Parathyroid adenoma (tissue), 2 donors: Measurements from ENCODE around the gene KRTAP6-2.

Source experiments
- H2AFZ ChIP-seq: fragments of 300-600 bp; sonication (generic); one replicate; pipeline ENCODE4 v1.7.0; 2017; ENCODE audit warnings: antibody characterized with exemption, mild to moderate bottlenecking
- H3K27ac ChIP-seq: fragments of 300-600 bp; sonication (generic); one replicate; pipeline ENCODE4 v1.7.0; 2017
- H3K27me3 ChIP-seq: fragments of 300-600 bp; sonication (generic); one replicate; pipeline ENCODE4 v1.7.0; 2017; ENCODE audit warnings: low read length; ENCODE audit not compliant: control insufficient read depth, insufficient read depth
- H3K36me3 ChIP-seq: fragments of 300-600 bp; sonication (generic); one replicate; pipeline ENCODE4 v1.7.0; 2017; ENCODE audit warnings: low read length; ENCODE audit not compliant: control insufficient read depth, insufficient read depth
- H3K4me1 ChIP-seq: fragments of 300-600 bp; sonication (generic); one replicate; pipeline ENCODE4 v1.7.0; 2017; ENCODE audit warnings: control low read depth
- H3K4me2 ChIP-seq: fragments of 300-600 bp; sonication (generic); one replicate; pipeline ENCODE4 v1.7.0; 2017; ENCODE audit warnings: low read length
- H3K4me3 ChIP-seq: fragments of 300-600 bp; sonication (generic); one replicate; pipeline ENCODE4 v1.7.0; 2017; ENCODE audit warnings: low read depth, low read length
- H3K79me2 ChIP-seq: fragments of 300-600 bp; sonication (generic); one replicate; pipeline ENCODE4 v1.7.0; 2017; ENCODE audit warnings: control low read depth
- H3K9ac ChIP-seq: fragments of 300-600 bp; sonication (generic); one replicate; pipeline ENCODE4 v1.7.0; 2017; ENCODE audit warnings: mild to moderate bottlenecking
- H3K9me3 ChIP-seq: fragments of 300-600 bp; sonication (generic); one replicate; pipeline ENCODE4 v1.7.0; 2017; ENCODE audit warnings: low read length; ENCODE audit not compliant: control insufficient read depth
- TF ChIP-seq, protein P1 (sequence below): fragments of 300-600 bp; sonication (generic); IDR thresholded peaks from one replicate; pipeline ENCODE4 v1.7.0; 2017; ENCODE audit warnings: antibody characterized with exemption, mild to moderate bottlenecking
- donor health status: primary hyperparathyroidism.

Gene KRTAP6-2

GRCh38 chr21:30620080-30620479 lies 21.4 kb upstream of the KRTAP6-2 start:
- TF ChIP-seq, protein P1, sequence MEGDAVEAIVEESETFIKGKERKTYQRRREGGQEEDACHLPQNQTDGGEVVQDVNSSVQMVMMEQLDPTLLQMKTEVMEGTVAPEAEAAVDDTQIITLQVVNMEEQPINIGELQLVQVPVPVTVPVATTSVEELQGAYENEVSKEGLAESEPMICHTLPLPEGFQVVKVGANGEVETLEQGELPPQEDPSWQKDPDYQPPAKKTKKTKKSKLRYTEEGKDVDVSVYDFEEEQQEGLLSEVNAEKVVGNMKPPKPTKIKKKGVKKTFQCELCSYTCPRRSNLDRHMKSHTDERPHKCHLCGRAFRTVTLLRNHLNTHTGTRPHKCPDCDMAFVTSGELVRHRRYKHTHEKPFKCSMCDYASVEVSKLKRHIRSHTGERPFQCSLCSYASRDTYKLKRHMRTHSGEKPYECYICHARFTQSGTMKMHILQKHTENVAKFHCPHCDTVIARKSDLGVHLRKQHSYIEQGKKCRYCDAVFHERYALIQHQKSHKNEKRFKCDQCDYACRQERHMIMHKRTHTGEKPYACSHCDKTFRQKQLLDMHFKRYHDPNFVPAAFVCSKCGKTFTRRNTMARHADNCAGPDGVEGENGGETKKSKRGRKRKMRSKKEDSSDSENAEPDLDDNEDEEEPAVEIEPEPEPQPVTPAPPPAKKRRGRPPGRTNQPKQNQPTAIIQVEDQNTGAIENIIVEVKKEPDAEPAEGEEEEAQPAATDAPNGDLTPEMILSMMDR, result no peak

DNA sequence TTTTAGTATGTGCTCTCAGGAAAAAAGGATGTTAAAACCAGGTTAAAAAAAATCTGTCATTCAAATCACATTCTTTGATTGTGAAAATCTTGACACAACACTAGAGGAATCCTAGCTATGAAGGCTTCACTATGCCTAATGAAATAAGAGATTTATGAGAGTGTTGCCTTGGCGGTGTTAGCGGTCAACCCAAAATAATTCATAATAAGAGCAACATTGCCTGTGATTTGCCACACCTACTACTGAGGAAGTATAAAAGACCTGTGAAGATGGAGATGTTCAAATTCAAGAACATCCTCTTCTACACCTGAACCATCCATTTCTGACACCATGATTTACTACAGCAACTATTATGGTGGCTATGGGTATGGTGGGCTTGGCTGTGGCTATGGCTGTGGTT lies 17.4 kb upstream of the KRTAP6-2 start, which contains the start of gene KRTAP20-1:
KRTAP20-1 (plus strand) TSS at position 301 of the 400 bp plus-strand sequence; CDS start at position 331, 30 bp downstream.
- H3K4me2 ChIP-seq, result no peak within 1 kb of the TSS
- TF ChIP-seq, protein P1, result no peak
- H3K79me2 ChIP-seq, result no peaks in the 10 kb centered on the region
- no peak within 1 kb of the TSS for H3K27ac ChIP-seq
- H3K9me3 ChIP-seq, result no peaks in the 10 kb centered on the region
- H3K36me3 ChIP-seq, result no peaks in the 10 kb centered on the region
- no peak within 1 kb of the TSS for H3K9ac ChIP-seq
- no peaks in the 10 kb centered on the region for H3K4me1 ChIP-seq
- no peak within 1 kb of the TSS for H3K4me3 ChIP-seq
- no peaks in the 10 kb centered on the region for H3K27me3 ChIP-seq
- no peak within 1 kb of the TSS for H2AFZ ChIP-seq

More at GRCh38 chr21:30620080-30620479, 21.4 kb upstream of the KRTAP6-2 start:
- no peaks in the 10 kb centered on the region for H3K4me1 ChIP-seq
- H2AFZ ChIP-seq, result no peak overlapping the region
- no peak overlapping the region for H3K9ac ChIP-seq
- H3K9me3 ChIP-seq, result no peaks in the 10 kb centered on the region
- no peaks in the 10 kb centered on the region for H3K36me3 ChIP-seq
- H3K79me2 ChIP-seq, result no peaks in the 10 kb centered on the region
- no peaks in the 10 kb centered on the region for H3K27me3 ChIP-seq
- no peak overlapping the region for H3K4me2 ChIP-seq
- no peak overlapping the region for H3K4me3 ChIP-seq
- H3K27ac ChIP-seq, result no peak overlapping the region

GRCh38 chr21:30615199-30615598 lies 16.5 kb upstream of the KRTAP6-2 start:
- no peaks in the 10 kb centered on the region for H3K27me3 ChIP-seq
- H3K4me2 ChIP-seq, result no peak overlapping the region
- no peak overlapping the region for H3K27ac ChIP-seq
- no peak overlapping the region for H2AFZ ChIP-seq
- H3K9ac ChIP-seq, result no peak overlapping the region
- no peaks in the 10 kb centered on the region for H3K36me3 ChIP-seq
- TF ChIP-seq, protein P1, result no peak
- H3K4me1 ChIP-seq, result no peaks in the 10 kb centered on the region
- no peaks in the 10 kb centered on the region for H3K9me3 ChIP-seq
- H3K4me3 ChIP-seq, result no peak overlapping the region
- no peaks in the 10 kb centered on the region for H3K79me2 ChIP-seq

DNA sequence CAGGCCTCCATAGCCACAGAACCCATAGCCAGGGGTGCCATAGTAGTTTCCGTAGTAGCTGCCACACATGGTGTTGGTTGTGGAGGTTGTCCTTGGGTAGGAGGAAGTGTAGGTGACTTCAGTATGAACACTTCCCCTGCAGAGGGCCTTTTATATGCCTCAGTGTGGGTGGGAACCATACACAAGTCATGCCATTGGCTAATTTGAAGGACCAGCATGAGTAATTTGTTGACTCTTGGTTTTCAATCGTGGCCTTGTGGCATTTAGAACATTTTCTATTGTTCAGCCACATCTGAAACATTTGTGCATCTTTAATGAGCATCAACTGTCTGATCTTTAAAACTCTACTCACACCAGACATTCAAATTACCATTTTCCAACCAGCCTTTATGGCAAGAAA lies 15.1 kb upstream of the KRTAP6-2 start, which contains the start of gene KRTAP6-1:
KRTAP6-1 (minus strand) TSS at position 95 of the 400 bp plus-strand sequence; CDS start at position 69, 26 bp downstream.
- no peaks in the 10 kb centered on the region for H3K79me2 ChIP-seq
- H3K9me3 ChIP-seq, result no peaks in the 10 kb centered on the region
- no peak within 1 kb of the TSS for H3K4me3 ChIP-seq
- no peak within 1 kb of the TSS for H3K4me2 ChIP-seq
- H3K4me1 ChIP-seq, result no peaks in the 10 kb centered on the region
- no peak within 1 kb of the TSS for H3K27ac ChIP-seq
- TF ChIP-seq, protein P1, result no peak
- no peaks in the 10 kb centered on the region for H3K27me3 ChIP-seq
- H3K9ac ChIP-seq, result no peak within 1 kb of the TSS
- no peaks in the 10 kb centered on the region for H3K36me3 ChIP-seq
- no peak within 1 kb of the TSS for H2AFZ ChIP-seq

GRCh38 chr21:30612132-30612531 lies 13.4 kb upstream of the KRTAP6-2 start:
- H3K4me3 ChIP-seq, result no peak overlapping the region
- H3K79me2 ChIP-seq, result no peaks in the 10 kb centered on the region
- no peak overlapping the region for H2AFZ ChIP-seq
- no peaks in the 10 kb centered on the region for H3K4me1 ChIP-seq
- H3K27me3 ChIP-seq, result no peaks in the 10 kb centered on the region
- TF ChIP-seq, protein P1, result no peak
- no peaks in the 10 kb centered on the region for H3K36me3 ChIP-seq
- H3K27ac ChIP-seq, result no peak overlapping the region
- no peak overlapping the region for H3K4me2 ChIP-seq
- H3K9me3 ChIP-seq, result no peaks in the 10 kb centered on the region
- H3K9ac ChIP-seq, result no peak overlapping the region
